C1 segment of cervical spinal cord (tissue), 14 donors: ENCODE results near the gene SREBF2.

ENCODE experiments used
- DNase-seq, 14 donors: peaks; one replicate each; lab custom pipeline; 2025; lab: John Stamatoyannopoulos, UW

SREBF2 gene

GRCh38 chr22:41920271-41920976 is 87.5 kb downstream of the SREBF2 start:
- DNase-seq, result peak in 7 of 14 donors; percentile 24 to 53 (median 38)

- no peak for DNase-seq
Observed at GRCh38 chr22:41922328-41922727, 89.4 kb downstream of the SREBF2 start.

- no peak for DNase-seq
Observed at GRCh38 chr22:41922940-41923594, 90.2 kb downstream of the SREBF2 start.

- no peak for DNase-seq
Observed at GRCh38 chr22:41923595-41924276, 90.8 kb downstream of the SREBF2 start.

GRCh38 chr22:41925783-41926460 is 93.0 kb downstream of the SREBF2 start:
- DNase-seq, result peak in 3 of 14 donors; percentile 12 to 54 (median 44)

GRCh38 chr22:41927813-41928212 is 94.9 kb downstream of the SREBF2 start:
- peak in 1 of 14 donors; percentile 25 for DNase-seq

GRCh38 chr22:41928593-41929417 is 95.9 kb downstream of the SREBF2 start:
- no peak for DNase-seq

GRCh38 chr22:41929418-41929810 is 96.5 kb downstream of the SREBF2 start:
- DNase-seq, result no peak

GRCh38 chr22:41931701-41932269 is 98.9 kb downstream of the SREBF2 start:
- DNase-seq, result no peak

GRCh38 chr22:41932353-41932752 is 99.4 kb downstream of the SREBF2 start:
- DNase-seq, result no peak

- DNase-seq, result peak in 2 of 14 donors; percentile 16 to 17
Observed at GRCh38 chr22:41933411-41934177, 100.7 kb downstream of the SREBF2 start.

GRCh38 chr22:41934284-41935014 is 101.5 kb downstream of the SREBF2 start:
- peak in 1 of 14 donors; percentile 99 for DNase-seq

GRCh38 chr22:41935015-41935351 is 102.1 kb downstream of the SREBF2 start:
- peak in 9 of 14 donors; percentile 15 to 99 (median 25) for DNase-seq

- no peak for DNase-seq
Observed at GRCh38 chr22:41935509-41935908, 102.6 kb downstream of the SREBF2 start.

GRCh38 chr22:41936894-41937169 is 103.9 kb downstream of the SREBF2 start:
- DNase-seq, result no peak

- peak in 9 of 14 donors; percentile 14 to 71 (median 43) for DNase-seq
Observed at GRCh38 chr22:41939981-41940831, 107.3 kb downstream of the SREBF2 start.

GRCh38 chr22:41940832-41941765 is 108.2 kb downstream of the SREBF2 start:
- DNase-seq, result peak in 13 of 14 donors; percentile 21 to 85 (median 72)
